Stimulated activated memory B cell treated with anti-CD40 and anti-IgM and Interleukin-4, amounts not matched to agents 10 μg/mL and 1 μg/mL and 100 μg/mL, for 72 hours (primary cell): ENCODE results near the gene PLA2G15.

ENCODE experiments used
- ATAC-seq: fragments of 150-1000 bp; cut with Tn5 transposase; 2 replicates; pipeline ENCODE4 v1.10.0; 2021
- H3K27ac Mint-ChIP-seq: one replicate; pipeline ENCODE4 v1.8.0; 2022; ENCODE audit warnings: mild to moderate bottlenecking, mixed read lengths
- H3K27me3 Mint-ChIP-seq: one replicate; pipeline ENCODE4 v1.8.0; 2022; ENCODE audit warnings: mixed read lengths
- H3K36me3 Mint-ChIP-seq: one replicate; pipeline ENCODE4 v1.8.0; 2022; ENCODE audit warnings: mixed read lengths
- H3K4me1 Mint-ChIP-seq: one replicate; pipeline ENCODE4 v1.8.0; 2022; ENCODE audit warnings: mixed read lengths
- H3K4me3 Mint-ChIP-seq: one replicate; pipeline ENCODE4 v1.8.0; 2022; ENCODE audit warnings: mild to moderate bottlenecking, moderate library complexity, mixed read lengths
- H3K9me3 Mint-ChIP-seq: one replicate; pipeline ENCODE4 v1.8.0; 2022; ENCODE audit warnings: mixed read lengths

The PLA2G15 gene

GRCh38 chr16:68237243-68238028, 7.7 kb upstream of the PLA2G15 start:
- Mint-ChIP-seq H3K27ac (peak overlapping the region; percentile 59), H3K27me3 (no peaks in the 10 kb centered on the region), H3K9me3 (no peaks in the 10 kb centered on the region), H3K4me3 (peak overlapping the region; percentile 89), H3K4me1 (peaks cover 49% of the 10 kb centered on the region), H3K36me3 (no peaks in the 10 kb centered on the region)
- ATAC-seq, result peak; percentile 91

- Mint-ChIP-seq H3K4me3 (peak overlapping the region; percentile 89), H3K4me1 (peaks cover 44% of the 10 kb centered on the region), H3K9me3 (no peaks in the 10 kb centered on the region), H3K27ac (peak overlapping the region; percentile 59), H3K36me3 (no peaks in the 10 kb centered on the region), H3K27me3 (no peaks in the 10 kb centered on the region)
- no peak for ATAC-seq
Measured at GRCh38 chr16:68238029-68238345, 7.2 kb upstream of the PLA2G15 start.

- no peak for ATAC-seq
- no peaks in the 10 kb centered on the region for H3K9me3 Mint-ChIP-seq
Measured at GRCh38 chr16:68242085-68242484, 3.1 kb upstream of the PLA2G15 start.

DNA sequence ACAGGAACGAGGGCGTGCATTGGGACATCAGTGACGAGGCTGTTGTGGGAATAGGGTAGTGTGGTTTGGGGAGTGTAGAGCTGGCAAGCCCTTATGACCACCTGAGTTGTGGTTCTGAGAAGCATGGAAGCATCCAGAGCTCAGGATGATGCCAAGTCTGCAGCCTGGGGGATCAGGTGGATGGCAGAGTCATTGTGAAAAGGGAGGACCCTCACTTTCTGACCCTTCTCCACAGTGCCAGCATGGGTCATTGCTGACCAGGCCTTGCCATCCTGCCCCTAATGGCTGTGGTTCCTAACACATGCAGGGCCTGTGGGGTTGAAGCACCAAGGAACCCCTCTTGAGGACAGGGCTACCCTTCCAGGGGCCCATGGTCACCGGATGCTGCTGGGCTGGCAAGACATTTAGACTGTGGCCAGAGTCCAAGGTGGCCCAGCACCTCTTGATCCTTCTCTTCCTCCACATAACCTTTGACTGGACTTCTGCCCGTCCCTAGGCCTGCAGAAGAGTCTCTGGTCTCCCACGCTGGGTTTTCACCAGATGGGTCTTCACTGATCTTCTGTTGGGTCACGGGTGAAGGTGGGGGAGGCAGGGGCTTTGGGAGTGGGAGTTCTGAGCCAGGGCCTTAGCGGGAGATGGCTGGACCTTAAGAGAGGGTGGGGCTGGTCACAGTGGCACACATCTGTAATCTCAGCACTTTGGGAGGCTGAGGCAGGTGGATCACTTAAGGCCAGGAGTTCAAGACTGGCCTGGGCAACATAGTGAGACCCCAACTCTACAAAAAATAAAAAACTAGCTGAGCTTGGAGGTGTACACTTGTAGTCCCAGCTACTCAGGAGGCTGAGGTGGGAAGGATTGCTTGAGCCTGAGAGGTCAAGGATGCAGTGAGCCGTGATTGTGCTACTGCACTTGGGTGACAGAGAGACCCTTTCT, 2.0 kb upstream of the PLA2G15 start:
- Mint-ChIP-seq H3K9me3 (no peaks in the 10 kb centered on the region), H3K4me3 (peak overlapping the region; percentile 100), H3K4me1 (peaks cover 47% of the 10 kb centered on the region), H3K27me3 (no peaks in the 10 kb centered on the region), H3K36me3 (no peaks in the 10 kb centered on the region), H3K27ac (no peak overlapping the region)
- no peak for ATAC-seq

More at GRCh38 chr16:68242085-68242484, 3.1 kb upstream of the PLA2G15 start:
- Mint-ChIP-seq H3K27me3 (no peaks in the 10 kb centered on the region), H3K36me3 (no peaks in the 10 kb centered on the region), H3K4me3 (no peak overlapping the region), H3K27ac (no peak overlapping the region), H3K4me1 (peaks cover 46% of the 10 kb centered on the region)

DNA sequence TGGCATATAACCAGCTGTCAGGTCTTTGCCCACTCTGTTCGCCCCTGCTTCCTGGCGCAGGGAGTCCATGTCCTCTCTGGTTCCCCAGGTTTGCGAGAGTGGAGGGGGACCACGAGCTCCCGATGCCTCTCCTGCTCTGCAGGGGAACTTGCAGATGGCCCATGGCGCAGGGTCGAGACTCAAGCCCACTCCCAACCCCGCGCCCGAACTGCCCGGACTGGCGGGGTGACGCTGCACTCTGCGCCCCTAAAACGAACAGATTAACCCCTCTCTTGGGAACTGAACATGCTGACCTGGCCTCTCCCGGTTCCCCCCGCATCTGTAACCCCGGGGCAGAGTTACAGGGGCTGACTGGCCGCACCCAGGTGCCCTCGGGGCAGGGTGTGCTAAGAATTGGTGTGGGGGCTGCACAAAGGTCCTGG, 681 bp upstream of the PLA2G15 start:
- Mint-ChIP-seq H3K4me1 (peaks cover 44% of the 10 kb centered on the region), H3K27me3 (no peaks in the 10 kb centered on the region), H3K27ac (peak overlapping the region; percentile 85), H3K36me3 (no peaks in the 10 kb centered on the region), H3K9me3 (no peaks in the 10 kb centered on the region), H3K4me3 (peak overlapping the region; percentile 100)
- no peak for ATAC-seq

GRCh38 chr16:68246121-68246520, 948 bp downstream of the PLA2G15 start:
- H3K9me3 Mint-ChIP-seq, result no peaks in the 10 kb centered on the region
- H3K27me3 Mint-ChIP-seq, result no peaks in the 10 kb centered on the region
- no peak for ATAC-seq
- H3K27ac Mint-ChIP-seq, result peak overlapping the region; percentile 85
- H3K4me1 Mint-ChIP-seq, result peaks cover 44% of the 10 kb centered on the region
- peaks cover 6% of the 10 kb centered on the region for H3K36me3 Mint-ChIP-seq
- peak overlapping the region; percentile 100 for H3K4me3 Mint-ChIP-seq

DNA sequence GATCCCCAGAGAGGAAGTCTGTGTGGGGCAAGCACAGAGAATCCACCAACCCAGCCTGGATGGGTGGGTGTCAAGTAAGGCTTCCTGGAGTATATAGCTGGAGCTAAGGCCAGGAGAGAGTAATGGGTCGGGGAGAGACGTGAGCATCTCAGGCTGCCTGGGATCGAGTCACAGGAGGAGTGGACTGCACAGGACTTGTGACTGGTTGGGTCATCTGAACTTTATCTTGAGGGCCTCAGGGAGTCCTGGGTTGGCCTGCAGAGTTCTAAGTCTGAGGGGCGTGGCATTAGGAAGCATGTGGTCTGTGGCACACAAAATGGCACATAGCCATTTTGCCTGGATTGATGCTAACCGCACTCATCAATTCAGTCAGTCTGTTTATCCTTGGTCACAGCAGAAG, 1.5 kb downstream of the PLA2G15 start:
- H3K27ac Mint-ChIP-seq, result no peak overlapping the region
- H3K4me1 Mint-ChIP-seq, result peaks cover 44% of the 10 kb centered on the region
- no peaks in the 10 kb centered on the region for H3K9me3 Mint-ChIP-seq
- H3K27me3 Mint-ChIP-seq, result no peaks in the 10 kb centered on the region
- peaks cover 8% of the 10 kb centered on the region for H3K36me3 Mint-ChIP-seq
- peak overlapping the region; percentile 100 for H3K4me3 Mint-ChIP-seq
- no peak for ATAC-seq

DNA sequence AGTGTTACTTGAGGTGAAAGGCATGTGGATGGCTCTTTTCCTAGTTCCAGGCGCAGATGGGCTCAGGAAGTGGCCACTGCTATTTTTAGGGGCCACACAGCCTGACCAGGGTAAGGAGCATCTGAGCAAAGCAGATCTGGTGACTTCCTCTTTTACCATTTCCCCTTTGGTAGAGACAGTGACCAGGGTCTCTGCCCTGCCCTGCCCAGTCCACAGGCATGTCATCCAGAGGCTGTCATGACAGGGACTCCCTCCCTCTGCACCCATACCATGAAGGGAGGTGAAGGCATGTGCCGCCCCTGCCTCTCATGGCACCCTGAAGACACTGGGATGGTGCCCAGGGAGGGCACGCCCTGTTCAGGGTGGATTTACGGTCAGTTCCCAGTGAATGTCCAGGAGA, 2.2 kb downstream of the PLA2G15 start:
- Mint-ChIP-seq H3K27me3 (no peaks in the 10 kb centered on the region), H3K9me3 (no peaks in the 10 kb centered on the region), H3K36me3 (peaks cover 13% of the 10 kb centered on the region), H3K4me1 (peaks cover 50% of the 10 kb centered on the region), H3K27ac (peak overlapping the region; percentile 46), H3K4me3 (no peak overlapping the region)
- ATAC-seq, result no peak

- Mint-ChIP-seq H3K9me3 (no peaks in the 10 kb centered on the region), H3K27ac (peak overlapping the region; percentile 46), H3K4me1 (peaks cover 50% of the 10 kb centered on the region), H3K4me3 (no peak overlapping the region), H3K36me3 (peaks cover 13% of the 10 kb centered on the region), H3K27me3 (no peaks in the 10 kb centered on the region)
- no peak for ATAC-seq
Measured at GRCh38 chr16:68247932-68248331, 2.8 kb downstream of the PLA2G15 start.

DNA sequence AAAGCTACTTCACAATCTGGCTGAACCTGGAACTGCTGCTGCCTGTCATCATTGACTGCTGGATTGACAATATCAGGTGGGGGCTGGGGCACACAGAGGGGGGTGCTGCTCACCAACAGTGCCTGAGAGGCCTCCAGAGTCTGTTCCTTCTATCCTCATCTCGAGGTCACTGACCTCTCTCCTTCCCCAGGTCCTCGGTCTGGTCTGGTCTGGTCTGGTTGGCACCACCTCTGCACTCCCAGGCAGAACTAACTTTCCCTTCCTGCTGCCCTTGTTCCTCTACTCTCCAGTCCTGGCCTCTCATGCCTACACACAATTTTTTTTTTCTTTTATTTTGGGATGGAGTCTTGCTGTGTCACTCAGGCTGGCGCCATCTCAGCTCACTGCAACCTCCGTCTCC, 4.2 kb downstream of the PLA2G15 start:
- H3K4me1 Mint-ChIP-seq, result peaks cover 44% of the 10 kb centered on the region

DNA sequence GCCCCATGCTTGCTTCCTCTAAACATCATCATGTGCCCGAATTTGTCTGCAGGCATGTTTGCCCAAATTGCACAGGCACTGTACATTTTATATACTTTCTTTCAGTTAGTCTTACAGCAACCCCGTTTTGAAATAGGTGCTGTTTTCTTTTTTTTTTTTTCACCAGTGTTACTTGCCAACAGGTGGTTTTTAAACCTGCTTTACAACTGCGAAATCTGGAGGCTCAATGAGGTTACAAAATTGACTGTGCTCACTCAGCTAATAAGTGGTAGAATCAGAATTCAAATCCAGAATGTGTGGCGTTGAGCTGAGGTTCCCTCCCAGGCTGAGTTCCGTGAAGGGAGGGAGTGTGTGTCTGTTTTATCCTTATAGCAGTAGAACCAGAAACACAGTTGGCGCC, 5.8 kb downstream of the PLA2G15 start:
- Mint-ChIP-seq H3K27me3 (no peaks in the 10 kb centered on the region), H3K4me1 (peaks cover 31% of the 10 kb centered on the region), H3K4me3 (no peak overlapping the region), H3K9me3 (no peaks in the 10 kb centered on the region), H3K27ac (no peak overlapping the region), H3K36me3 (peaks cover 21% of the 10 kb centered on the region)
- ATAC-seq, result no peak

More for the DNA sequence above, 4.2 kb downstream of the PLA2G15 start:
- H3K36me3 Mint-ChIP-seq, result peaks cover 13% of the 10 kb centered on the region
- no peak for ATAC-seq
- H3K27ac Mint-ChIP-seq, result no peak overlapping the region
- no peaks in the 10 kb centered on the region for H3K27me3 Mint-ChIP-seq
- no peak overlapping the region for H3K4me3 Mint-ChIP-seq
- H3K9me3 Mint-ChIP-seq, result no peaks in the 10 kb centered on the region

DNA sequence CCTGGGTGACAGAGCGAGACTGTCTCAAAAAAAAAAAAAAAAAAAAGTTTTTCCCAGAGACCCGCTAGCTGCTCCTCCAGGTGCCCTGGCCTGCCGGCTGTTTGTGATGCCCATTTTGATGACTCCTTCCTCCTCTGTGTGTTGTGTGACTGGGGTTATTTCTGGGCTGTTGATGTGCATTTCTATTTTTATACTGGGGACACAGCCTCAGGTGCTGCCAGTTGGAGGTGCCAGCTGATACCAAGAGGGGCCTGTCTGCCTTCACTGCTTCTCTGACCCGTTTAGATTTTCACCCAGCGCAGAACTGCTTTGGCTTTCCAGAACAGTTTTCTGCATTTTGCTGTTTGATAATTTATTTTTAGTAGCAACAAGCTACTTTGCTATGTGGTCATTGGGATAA, 6.7 kb downstream of the PLA2G15 start:
- Mint-ChIP-seq H3K4me3 (no peak overlapping the region), H3K9me3 (no peaks in the 10 kb centered on the region), H3K36me3 (peaks cover 21% of the 10 kb centered on the region), H3K27ac (peak overlapping the region; percentile 22), H3K27me3 (no peaks in the 10 kb centered on the region), H3K4me1 (peaks cover 22% of the 10 kb centered on the region)
- ATAC-seq, result no peak

- Mint-ChIP-seq H3K9me3 (no peaks in the 10 kb centered on the region), H3K27me3 (no peaks in the 10 kb centered on the region), H3K4me3 (no peak overlapping the region), H3K36me3 (peaks cover 21% of the 10 kb centered on the region), H3K4me1 (peaks cover 21% of the 10 kb centered on the region), H3K27ac (no peak overlapping the region)
- ATAC-seq, result no peak
Measured at GRCh38 chr16:68252383-68252782, 7.2 kb downstream of the PLA2G15 start.

DNA sequence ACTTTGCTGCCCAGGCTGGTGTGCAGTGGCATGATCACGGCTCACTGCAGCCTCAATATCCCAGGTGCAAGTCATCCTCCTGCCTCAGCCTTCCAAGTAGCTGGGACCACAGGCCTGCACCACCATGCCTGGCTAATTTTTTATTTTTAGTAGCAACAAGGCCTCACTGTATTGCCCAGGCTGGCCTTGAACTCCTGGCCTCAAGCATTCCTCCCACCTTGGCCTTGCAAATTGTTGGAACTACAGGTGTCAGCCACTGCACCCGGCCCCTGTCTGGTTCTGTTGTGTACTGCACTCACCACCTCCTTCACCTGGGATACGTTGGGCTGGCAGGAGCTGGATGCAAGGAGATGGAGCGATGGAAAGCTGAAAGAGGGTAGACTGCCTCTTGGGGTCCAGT, 8.5 kb downstream of the PLA2G15 start:
- Mint-ChIP-seq H3K36me3 (peaks cover 28% of the 10 kb centered on the region), H3K27ac (no peak overlapping the region), H3K9me3 (no peaks in the 10 kb centered on the region), H3K4me3 (no peak overlapping the region), H3K4me1 (peaks cover 23% of the 10 kb centered on the region), H3K27me3 (no peaks in the 10 kb centered on the region)
- ATAC-seq, result no peak

DNA sequence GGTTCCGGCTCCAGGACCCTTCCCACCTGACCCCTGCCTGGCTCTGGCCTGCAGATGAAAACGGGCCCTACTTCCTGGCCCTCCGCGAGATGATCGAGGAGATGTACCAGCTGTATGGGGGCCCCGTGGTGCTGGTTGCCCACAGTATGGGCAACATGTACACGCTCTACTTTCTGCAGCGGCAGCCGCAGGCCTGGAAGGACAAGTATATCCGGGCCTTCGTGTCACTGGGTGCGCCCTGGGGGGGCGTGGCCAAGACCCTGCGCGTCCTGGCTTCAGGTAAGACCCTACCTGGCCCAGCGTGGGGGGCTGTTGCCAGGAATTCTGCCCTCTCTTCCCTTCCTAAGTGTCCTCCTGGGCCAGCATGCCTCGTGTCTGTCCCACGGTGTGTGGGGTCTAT, 10.5 kb downstream of the PLA2G15 start:
- Mint-ChIP-seq H3K36me3 (peaks cover 27% of the 10 kb centered on the region), H3K27me3 (no peaks in the 10 kb centered on the region), H3K9me3 (no peaks in the 10 kb centered on the region), H3K4me3 (no peak overlapping the region), H3K4me1 (peaks cover 26% of the 10 kb centered on the region), H3K27ac (no peak overlapping the region)
- no peak for ATAC-seq
